ENCODE measurements around the gene DDX3X.
"Not testable (repeated sequence)": the region's sequence is repeated elsewhere in the genome, so short reads cannot be mapped to it uniquely, and the experiment has no call there.

The DDX3X gene

GRCh38 chrX:41333744-41334362 lies at the start of gene DDX3X:
Gene DDX3X, plus strand, starts transcription at chrX:41334162. Its CDS starts 91 bp downstream, at chrX:41334253.
- peak; percentile 97 for DNase-seq

- DNase-seq: not testable (repeated sequence)
Observed at GRCh38 chrX:41285928-41286327, 48.0 kb upstream of the DDX3X start.

GRCh38 chrX:41288641-41289040 lies 45.3 kb upstream of the DDX3X start:
- DNase-seq: no peak

DNA sequence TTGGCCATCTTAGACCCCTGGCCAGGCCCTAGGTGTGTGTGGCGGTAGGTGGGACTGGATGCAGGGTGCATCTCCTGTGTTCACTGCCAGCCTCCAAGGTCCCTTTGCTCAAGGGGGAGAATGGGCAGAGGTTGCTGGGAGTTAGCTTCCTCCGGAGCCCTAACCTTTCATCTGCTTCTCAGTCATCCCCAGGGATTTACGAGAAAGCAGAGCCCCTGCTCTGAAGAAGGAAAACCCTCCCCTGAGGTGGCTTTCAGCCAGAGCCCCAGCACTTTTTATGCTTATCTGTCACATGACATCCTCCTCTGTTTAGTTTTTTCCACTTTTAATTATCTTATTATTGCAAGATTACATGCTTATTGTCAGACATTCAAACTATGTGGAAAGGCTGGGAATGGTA lies 44.9 kb upstream of the DDX3X start:
- no peak for DNase-seq

DNA sequence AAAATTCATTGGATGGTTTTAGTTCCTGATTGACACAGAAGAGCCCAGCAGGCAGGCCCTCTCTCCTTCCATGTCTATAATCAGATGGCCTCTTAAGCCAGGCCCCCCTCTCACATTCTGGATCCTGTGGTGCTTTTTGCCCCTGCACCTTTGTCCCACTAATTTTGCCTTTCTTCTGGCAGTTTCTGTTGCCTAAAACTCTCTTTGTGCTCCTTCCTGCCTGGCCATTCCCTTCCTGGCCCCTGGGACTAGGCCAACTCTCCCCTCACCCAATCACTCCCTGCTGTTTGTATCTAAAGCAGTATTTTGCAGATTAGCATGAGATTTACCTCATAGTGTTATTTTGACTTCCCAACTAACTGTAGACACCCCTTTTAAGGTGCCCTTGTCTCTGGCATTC lies 42.7 kb upstream of the DDX3X start:
- no peak for DNase-seq

DNA sequence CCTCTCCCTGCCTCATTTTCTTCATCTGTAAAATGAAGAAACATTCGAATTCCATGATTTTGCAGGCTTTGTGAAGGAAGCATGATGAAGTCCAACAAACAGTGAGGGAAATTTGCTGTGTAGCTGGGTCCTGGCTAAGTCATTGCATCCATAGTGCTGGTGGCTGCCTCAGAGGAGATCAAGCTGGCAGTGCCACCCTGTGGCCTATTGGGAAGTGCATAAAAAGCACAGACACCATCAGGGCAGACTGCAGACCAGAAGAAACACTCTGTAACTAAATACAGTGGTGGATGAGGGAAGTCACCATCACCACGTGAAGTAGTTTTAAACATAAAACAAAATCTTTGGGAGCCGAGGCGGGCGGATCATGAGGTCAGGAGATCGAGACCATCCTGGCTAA lies 40.7 kb upstream of the DDX3X start:
- DNase-seq: peak; percentile 3

GRCh38 chrX:41300758-41301437 lies 33.1 kb upstream of the DDX3X start:
- no peak for DNase-seq

DNA sequence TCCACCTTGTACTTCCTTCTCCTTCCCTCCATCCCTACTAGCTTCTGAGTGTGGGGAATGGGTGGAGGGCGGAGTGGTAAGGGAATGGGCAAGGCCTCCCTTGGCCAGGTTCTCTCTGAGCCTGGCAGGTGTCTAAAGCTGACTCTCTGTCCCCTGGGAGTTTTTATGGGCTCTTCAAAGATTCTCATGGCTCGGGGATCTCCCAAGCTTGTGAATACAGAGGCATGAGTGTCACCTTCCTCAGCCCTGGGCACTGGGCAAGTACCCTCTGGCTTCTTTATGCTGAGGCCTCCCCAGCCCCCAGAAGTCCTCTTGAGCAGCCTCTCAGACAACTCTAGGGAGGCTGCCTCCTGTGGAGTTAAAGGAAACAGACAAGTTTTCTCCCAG lies 32.5 kb upstream of the DDX3X start:
- no peak for DNase-seq

DNA sequence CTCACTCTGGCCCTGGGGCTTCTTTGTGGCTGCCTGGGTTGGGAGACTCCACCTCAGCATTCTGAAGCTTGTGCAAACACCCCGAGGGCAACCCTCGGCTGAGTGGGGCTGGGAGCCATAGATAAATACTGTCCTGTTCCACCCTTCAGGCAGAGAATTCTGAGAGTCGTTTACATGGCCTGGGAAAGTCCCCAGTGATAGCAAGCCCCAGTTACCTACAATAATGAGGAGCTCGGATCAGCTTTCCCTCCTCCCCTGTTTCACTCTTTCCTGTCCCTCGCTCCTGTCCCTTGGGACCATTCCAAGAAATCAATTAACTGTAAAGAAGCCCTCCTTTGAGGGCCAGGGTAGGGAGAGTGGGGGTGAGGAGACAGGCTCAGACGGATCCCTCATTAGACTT lies 31.6 kb upstream of the DDX3X start:
- DNase-seq: peak; percentile 6

GRCh38 chrX:41303013-41303412 lies 30.9 kb upstream of the DDX3X start:
- DNase-seq: no peak

- DNase-seq: no peak
Observed at GRCh38 chrX:41304178-41304577, 29.8 kb upstream of the DDX3X start.

GRCh38 chrX:41308884-41309647 lies 24.9 kb upstream of the DDX3X start:
- DNase-seq: no peak

DNA sequence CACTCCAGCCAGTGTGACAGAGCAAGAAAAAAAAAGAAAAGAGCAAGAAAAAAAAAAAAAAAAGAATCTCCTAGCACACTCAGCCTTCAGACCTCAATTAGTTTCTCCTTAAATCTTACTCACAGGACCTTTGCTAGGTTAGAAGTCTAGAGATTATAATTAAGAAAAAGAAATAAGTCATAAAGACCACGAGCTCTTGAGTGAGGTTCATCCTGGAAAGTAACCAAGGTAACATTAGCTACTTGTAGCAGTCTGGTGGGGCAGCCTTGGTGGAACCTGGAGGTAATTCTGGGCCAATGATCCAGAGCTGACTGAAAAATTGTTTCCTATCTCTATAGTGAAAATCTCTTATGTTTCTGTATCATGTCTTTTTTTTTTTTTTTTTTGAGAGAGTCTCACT lies 21.2 kb upstream of the DDX3X start:
- DNase-seq: no peak

- DNase-seq: no peak
Observed at GRCh38 chrX:41313419-41313818, 20.5 kb upstream of the DDX3X start.

- DNase-seq: no peak
Observed at GRCh38 chrX:41314204-41314603, 19.8 kb upstream of the DDX3X start.

DNA sequence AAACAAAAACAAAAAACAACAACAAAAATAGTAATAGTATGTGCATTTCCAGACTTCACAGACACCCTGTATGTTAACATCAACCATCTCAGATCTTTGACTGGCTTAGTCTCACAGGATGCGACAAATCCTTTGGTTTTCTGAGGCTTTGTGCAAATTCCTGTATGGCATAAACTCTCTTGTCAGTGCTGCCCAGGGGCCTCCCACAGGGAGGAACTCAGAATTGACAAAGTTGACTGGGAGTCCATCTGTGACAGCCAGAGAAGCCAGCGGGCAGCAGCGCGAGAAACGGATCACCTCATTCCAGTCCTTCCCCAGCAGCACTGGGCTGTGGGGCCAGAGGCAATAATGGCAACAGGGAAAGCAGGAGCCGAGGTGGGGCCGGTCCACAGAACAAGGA lies 19.1 kb upstream of the DDX3X start:
- DNase-seq: no peak

DNA sequence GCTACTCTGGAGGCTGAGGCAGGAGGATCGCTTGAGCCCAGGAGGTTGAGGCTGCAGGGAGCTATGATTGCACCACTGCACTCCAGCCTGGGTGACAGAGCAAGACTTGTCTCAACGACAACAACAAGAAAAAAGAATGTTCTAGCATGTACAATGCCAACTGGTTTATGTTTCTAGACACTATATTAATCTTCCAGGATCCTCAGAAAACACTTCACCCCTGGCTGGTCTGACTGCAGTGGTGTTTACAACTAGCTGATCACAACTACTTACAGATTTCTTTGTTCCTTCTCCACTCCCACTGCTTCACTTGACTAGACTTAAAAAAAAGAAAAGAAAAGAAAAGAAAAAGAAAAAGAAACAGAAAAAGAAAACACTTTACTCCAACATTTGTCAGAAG lies 17.7 kb upstream of the DDX3X start:
- not testable (repeated sequence) for DNase-seq

- DNase-seq: no peak
Observed at GRCh38 chrX:41317477-41318208, 16.3 kb upstream of the DDX3X start.

- no peak for DNase-seq
Observed at GRCh38 chrX:41320393-41320792, 13.6 kb upstream of the DDX3X start.

DNA sequence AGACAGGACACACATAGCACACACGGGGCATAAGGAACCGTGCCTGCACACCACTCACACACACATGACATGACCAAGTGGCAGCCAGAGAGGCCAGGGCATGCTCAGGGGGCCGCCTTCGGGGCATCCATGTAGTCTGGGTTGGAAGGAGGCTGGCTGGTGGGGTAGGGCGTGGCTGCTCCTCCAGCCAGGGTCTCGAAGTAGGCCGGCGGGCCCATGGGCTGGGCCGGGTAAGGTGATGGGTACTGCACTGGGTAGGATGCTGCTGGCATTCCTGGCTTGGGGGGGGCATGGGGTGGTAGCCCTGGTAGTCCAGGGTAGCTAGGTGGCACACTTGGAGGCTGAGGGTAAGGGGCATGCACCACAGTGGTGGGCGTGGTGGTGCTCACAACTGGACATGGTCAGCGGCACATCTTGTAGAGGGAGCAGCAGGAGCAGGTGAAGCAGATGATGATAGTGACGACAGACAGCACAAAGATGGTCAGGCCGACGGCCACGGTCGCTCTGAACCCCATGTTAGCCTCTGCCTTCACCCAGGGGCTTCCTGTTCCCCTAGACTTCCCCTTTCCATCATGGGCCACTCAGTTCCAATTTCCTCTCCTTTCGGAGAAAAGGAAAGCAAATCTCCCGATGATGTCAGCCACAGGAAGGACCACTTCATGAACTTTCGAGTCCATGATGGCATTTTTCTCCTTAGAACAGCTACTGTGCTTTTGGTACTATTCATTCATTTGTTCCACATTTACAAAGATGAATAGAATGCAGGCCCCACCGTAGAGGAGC lies 10.9 kb upstream of the DDX3X start:
- no peak for DNase-seq

DNA sequence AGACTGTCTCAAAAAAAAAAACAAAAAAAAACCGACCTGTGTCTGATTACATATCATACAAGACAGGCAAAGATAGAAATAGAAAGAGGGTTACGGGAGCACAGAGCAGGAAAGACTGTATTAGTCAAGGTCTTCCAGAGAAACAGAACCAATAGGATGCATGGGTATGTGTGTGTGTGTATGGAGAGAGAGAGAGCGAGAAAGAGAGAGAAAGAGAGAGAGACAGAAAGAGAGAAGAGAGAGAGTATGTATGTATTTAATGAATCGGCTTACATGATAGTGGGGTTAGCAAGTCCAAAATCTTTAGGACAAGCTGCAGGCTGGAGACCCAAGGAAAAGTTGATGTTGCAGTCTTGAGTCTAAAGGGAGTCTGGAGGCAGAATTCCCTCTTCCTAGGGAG lies 7.5 kb upstream of the DDX3X start:
- DNase-seq: no peak

GRCh38 chrX:41327341-41327740 lies 6.6 kb upstream of the DDX3X start:
- no peak for DNase-seq

DNA sequence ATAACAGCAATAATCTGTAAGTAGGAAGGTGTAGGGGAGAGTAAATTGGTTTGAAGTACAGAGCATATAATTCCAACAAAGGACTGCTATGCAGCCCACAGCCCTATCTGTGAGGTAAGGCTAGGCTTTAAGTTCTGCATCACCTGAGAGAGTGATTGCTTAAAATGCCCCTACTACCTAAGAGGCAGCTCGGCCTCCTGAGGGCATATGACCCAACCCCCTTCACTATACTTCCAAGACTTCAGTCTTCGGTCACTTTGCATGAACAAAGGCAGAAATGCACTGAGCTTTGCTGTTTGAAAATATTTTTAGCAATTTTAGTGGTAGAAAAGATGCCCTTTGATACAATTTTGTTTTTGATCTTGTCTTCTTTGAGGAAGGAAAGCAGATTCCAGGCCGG lies 4.9 kb upstream of the DDX3X start:
- DNase-seq: no peak

All from NCI-H1092 treated with DMSO at 0.1 percent for 48 hours (cell line).